Smooth muscle cell (in vitro differentiated cells): Measurements from ENCODE around the gene MTURN. TPM values are rescaled to one million over a fixed set of nuclear protein-coding genes. Genes with fewer than 3 reads are reported as not detected.

ENCODE experiments used
- DNase-seq: peaks from one replicate; lab custom pipeline; 2025; ENCODE audit not compliant: unreplicated experiment; lab: John Stamatoyannopoulos, UW
- H2AFZ ChIP-seq: fragments of 200-600 bp; sonication (generic); 2 replicates; pipeline ENCODE4 v1.6.0; 2016; ENCODE audit warnings: antibody characterized with exemption, low read depth, mild to moderate bottlenecking
- H3F3A ChIP-seq: fragments of 200-600 bp; sonication (generic); 2 replicates; pipeline ENCODE4 v1.6.0; 2017; ENCODE audit warnings: antibody characterized with exemption, low read depth
- H3K27ac ChIP-seq: fragments of 200-600 bp; sonication (generic); 2 replicates; pipeline ENCODE4 v1.5.1; 2016; ENCODE audit warnings: low read depth, mild to moderate bottlenecking
- H3K27me3 ChIP-seq: fragments of 200-600 bp; sonication (generic); 2 replicates; pipeline ENCODE4 v1.6.1; 2016; ENCODE audit warnings: low read depth, mild to moderate bottlenecking
- H3K36me3 ChIP-seq: fragments of 200-600 bp; sonication (generic); 2 replicates; pipeline ENCODE4 v1.5.1; 2016; ENCODE audit warnings: low read depth
- H3K4me1 ChIP-seq: fragments of 200-600 bp; sonication (generic); 2 replicates; pipeline ENCODE4 v1.5.1; 2016; ENCODE audit warnings: low read depth
- H3K4me2 ChIP-seq: fragments of 200-600 bp; sonication (generic); 2 replicates; pipeline ENCODE4 v1.6.0; 2016; ENCODE audit warnings: mild to moderate bottlenecking
- H3K4me3 ChIP-seq: fragments of 200-600 bp; sonication (generic); 2 replicates; pipeline ENCODE4 v1.5.1; 2016; ENCODE audit warnings: mild to moderate bottlenecking
- H3K79me2 ChIP-seq: fragments of 200-600 bp; sonication (generic); 2 replicates; pipeline ENCODE4 v1.6.0; 2016; ENCODE audit warnings: low read depth, mild to moderate bottlenecking
- H3K9ac ChIP-seq: fragments of 200-600 bp; sonication (generic); 2 replicates; pipeline ENCODE4 v1.6.0; 2016; ENCODE audit warnings: low read depth
- H3K9me3 ChIP-seq: fragments of 200-600 bp; sonication (generic); replicated peaks from 2 replicates; pipeline ENCODE4 v1.5.1; 2016; ENCODE audit warnings: low read depth
- H4K20me1 ChIP-seq: fragments of 200-600 bp; sonication (generic); 2 replicates; pipeline ENCODE4 v1.6.0; 2016; ENCODE audit warnings: low read depth
- CTCF ChIP-seq: fragments of 200-600 bp; sonication (generic); IDR thresholded peaks from 2 replicates; pipeline ENCODE4 v1.5.1; 2017; ENCODE audit warnings: borderline replicate concordance, mild to moderate bottlenecking, antibody characterized with exemption; ENCODE audit not compliant: insufficient read depth, poor library complexity, severe bottlenecking
- WGBS: methylation state at CpG from one replicate; pipeline ENCODE4 v1.1.7; 2016; ENCODE audit warnings: low lambda C conversion rate; 5-methylcytosine and 5-hydroxymethylcytosine counted together
- polyA plus RNA-seq: library from polyadenylated mRNA; unstranded; fragments of >200 nt; fragmentation: Nextera tagmentation; extraction: Ambion mirVana; gene quantifications from 2 replicates; pipeline ENCODE4 v1.2.1, GENCODE V29; 2016
- total RNA-seq: library from RNA; depleted of rRNA; stranded (reverse); fragments of >200 nt; gene quantifications from 2 replicates; pipeline ENCODE4 v1.2.3, GENCODE V29; 2014

The MTURN gene
- total and polyA plus RNA-seq, 2 experiments from 2014 or later: 3.1 to 3.9 TPM

- Histone ChIP-seq H3K9me3 (no peaks in the 10 kb centered on the region), H2AFZ (no peak overlapping the region), H3F3A (no peaks in the 10 kb centered on the region), H3K4me2 (no peak overlapping the region), H4K20me1 (no peaks in the 10 kb centered on the region), H3K9ac (no peak overlapping the region), H3K36me3 (no peaks in the 10 kb centered on the region), H3K27ac (no peak overlapping the region), H3K79me2 (no peaks in the 10 kb centered on the region), H3K27me3 (no peaks in the 10 kb centered on the region), H3K4me3 (no peak overlapping the region), H3K4me1 (no peaks in the 10 kb centered on the region)
- 91% methylated on average over 9 of the region's 9 CpGs for WGBS
- no peak for TF ChIP-seq CTCF
- DNase-seq: no peak
Measured at GRCh38 chr7:30154111-30154587, 19.4 kb downstream of the MTURN start.

GRCh38 chr7:30155481-30155880, 20.7 kb downstream of the MTURN start:
- Histone ChIP-seq H3K27ac (no peak overlapping the region), H4K20me1 (no peaks in the 10 kb centered on the region), H3K27me3 (no peaks in the 10 kb centered on the region), H3K4me1 (no peaks in the 10 kb centered on the region), H2AFZ (no peak overlapping the region), H3K9me3 (no peaks in the 10 kb centered on the region), H3K36me3 (no peaks in the 10 kb centered on the region), H3F3A (no peaks in the 10 kb centered on the region), H3K79me2 (no peaks in the 10 kb centered on the region), H3K9ac (no peak overlapping the region), H3K4me3 (no peak overlapping the region), H3K4me2 (no peak overlapping the region)
- no peak for DNase-seq
- no peak for TF ChIP-seq CTCF
- WGBS: 89% methylated on average over 8 of the region's 8 CpGs

- no peak overlapping the region for H3K27ac ChIP-seq
- H4K20me1 ChIP-seq: no peaks in the 10 kb centered on the region
- H3F3A ChIP-seq: no peaks in the 10 kb centered on the region
- H3K4me3 ChIP-seq: no peak overlapping the region
- H3K27me3 ChIP-seq: no peaks in the 10 kb centered on the region
- DNase-seq: no peak
- no peak overlapping the region for H2AFZ ChIP-seq
- 88% methylated on average over 9 of the region's 9 CpGs for WGBS
- H3K4me2 ChIP-seq: no peak overlapping the region
- H3K4me1 ChIP-seq: peaks cover 7% of the 10 kb centered on the region
- no peak for TF ChIP-seq CTCF
- H3K79me2 ChIP-seq: no peaks in the 10 kb centered on the region
- H3K9ac ChIP-seq: no peak overlapping the region
- no peaks in the 10 kb centered on the region for H3K9me3 ChIP-seq
- no peaks in the 10 kb centered on the region for H3K36me3 ChIP-seq
Measured at GRCh38 chr7:30157204-30157603, 22.4 kb downstream of the MTURN start.

GRCh38 chr7:30159163-30159562, 24.4 kb downstream of the MTURN start:
- Histone ChIP-seq H3K36me3 (no peaks in the 10 kb centered on the region), H3K27me3 (peaks cover 5% of the 10 kb centered on the region), H3K4me1 (peaks cover 26% of the 10 kb centered on the region), H2AFZ (no peak overlapping the region), H3K27ac (no peak overlapping the region), H3K4me3 (no peak overlapping the region), H3K79me2 (no peaks in the 10 kb centered on the region), H3K9me3 (no peaks in the 10 kb centered on the region), H3F3A (no peaks in the 10 kb centered on the region), H3K4me2 (no peak overlapping the region), H3K9ac (no peak overlapping the region), H4K20me1 (no peaks in the 10 kb centered on the region)
- TF ChIP-seq CTCF: no peak
- WGBS: 96% methylated on average over 4 of the region's 4 CpGs
- DNase-seq: no peak
